RWPE1 (cell line): Measurements from ENCODE around the gene KIF3C.
A peak's percentile ranks its signal among the peaks of the same experiment; 100 is the strongest.
"Not testable (repeated sequence)": the region's sequence is repeated elsewhere in the genome, so short reads cannot be mapped to it uniquely, and the experiment has no call there.

Experiments
- CTCF ChIA-PET: fragments of 350-600 bp; sonication (Branson Sonifier 250); formaldehyde crosslinking; extraction: SDS; loops from one replicate; lab custom pipeline; 2021; lab: Yijun Ruan, JAX
- POLR2A ChIA-PET: fragments of 400-600 bp; formaldehyde crosslinking; extraction: SDS; loops from one replicate; lab custom pipeline; 2020; ENCODE audit warnings: antibody characterized with exemption; ENCODE audit not compliant: low non-redundant PET; lab: Yijun Ruan, JAX
- DNase-seq: peaks from one replicate; pipeline ENCODE4 v3.0.0; 2012; ENCODE audit warnings: low spot score
- H3K27ac ChIP-seq: fragments of 450-650 bp; 2 replicates; pipeline ENCODE4 v1.5.1; 2017
- CTCF ChIP-seq: fragments of 450-650 bp; conservative IDR thresholded peaks from 2 replicates; pipeline ENCODE4 v1.5.1; 2017; ENCODE audit warnings: low read depth, mild to moderate bottlenecking

KIF3C gene

GRCh38 chr2:25972049-25972823 lies 10.1 kb downstream of the KIF3C start:
- TF ChIP-seq CTCF = no peak
- DNase-seq = no peak
- POLR2A ChIA-PET = no interaction called here
- CTCF ChIA-PET = no interaction called here
- H3K27ac ChIP-seq = no peak overlapping the region

- TF ChIP-seq CTCF = no peak
- ChIA-PET POLR2A (no interaction called here), CTCF (interaction anchor here (0.6 to 1.4 kb wide), 2 partner anchors 68 to 162 kb away, joined by 3 to 4 read pairs; no protein-coding TSS in a partner anchor)
Observed at GRCh38 chr2:25971596-25971995, 10.7 kb downstream of the KIF3C start.

GRCh38 chr2:25966531-25967270 lies 15.6 kb downstream of the KIF3C start:
- TF ChIP-seq CTCF = no peak
- no peak for DNase-seq
- peak overlapping the region; percentile 5; the same call in 1 of the 2 replicates for H3K27ac ChIP-seq
- CTCF ChIA-PET = interaction anchor here (1.0 to 1.1 kb wide), 2 partner anchors 12 to 77 kb away, joined by 3 to 4 read pairs; no protein-coding TSS in a partner anchor
- POLR2A ChIA-PET = no interaction called here

More at GRCh38 chr2:25971596-25971995, 10.7 kb downstream of the KIF3C start:
- no peak for DNase-seq
- no peak overlapping the region for H3K27ac ChIP-seq

- CTCF ChIA-PET = interaction anchor here (0.6 to 0.8 kb wide), 3 partner anchors 156 to 219 kb away, joined by 3 to 4 read pairs (median 3); no protein-coding TSS in a partner anchor
- TF ChIP-seq CTCF = no peak
- H3K27ac ChIP-seq = peak overlapping the region; percentile 48
- POLR2A ChIA-PET = no interaction called here
- DNase-seq = no peak
Observed at GRCh38 chr2:25964891-25965290, 17.4 kb downstream of the KIF3C start.

GRCh38 chr2:25960920-25961319 lies 21.4 kb downstream of the KIF3C start:
- POLR2A ChIA-PET = no interaction called here
- no peak overlapping the region; the same call in 1 of the 2 replicates for H3K27ac ChIP-seq
- no peak for TF ChIP-seq CTCF
- DNase-seq = peak; percentile 34
- CTCF ChIA-PET = no interaction called here

GRCh38 chr2:25960396-25960795 lies 21.9 kb downstream of the KIF3C start:
- DNase-seq = no peak
- TF ChIP-seq CTCF = no peak
- ChIA-PET POLR2A (no interaction called here), CTCF (no interaction called here)
- no peak overlapping the region; the same call in 1 of the 2 replicates for H3K27ac ChIP-seq

- H3K27ac ChIP-seq, DNase-seq, POLR2A ChIA-PET: not testable (repeated sequence)
- CTCF ChIA-PET = interaction anchor here (0.8 kb wide), 1 partner anchor 32 kb away, joined by 3 read pairs; no protein-coding TSS in a partner anchor
Observed at GRCh38 chr2:25958611-25959010, 23.7 kb downstream of the KIF3C start.
